Anterior cingulate cortex (tissue), 58 donors: ENCODE results near the gene LIMA1.
A peak's percentile ranks its signal among the peaks of the same experiment; 100 is the strongest.

Experiments used
- DNase-seq, 58 donors: peaks; one replicate each; lab custom pipeline; 2025; lab: John Stamatoyannopoulos, UW

The LIMA1 gene

DNA sequence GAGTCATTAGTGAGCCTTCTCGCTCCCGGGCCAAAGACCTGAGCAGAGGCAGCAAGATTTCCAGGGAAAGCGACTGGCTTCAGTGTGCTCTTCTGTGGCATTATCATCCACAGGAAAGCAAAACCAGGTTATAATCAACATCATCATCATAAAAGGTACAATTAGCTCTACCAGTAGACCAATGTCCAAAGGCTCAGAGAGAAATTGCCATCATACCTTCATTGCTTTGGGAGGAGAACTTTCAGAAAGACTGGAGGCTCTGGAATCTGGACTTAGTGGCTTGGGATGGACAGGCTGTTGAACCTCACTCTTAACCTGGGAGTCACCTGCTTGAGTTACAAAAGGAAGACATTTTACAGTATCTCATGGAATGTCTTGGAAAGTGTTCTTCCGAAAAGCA is 91.1 kb downstream of the LIMA1 start:
- no peak for DNase-seq

GRCh38 chr12:50190859-50191258 is 92.5 kb downstream of the LIMA1 start:
- no peak for DNase-seq

DNA sequence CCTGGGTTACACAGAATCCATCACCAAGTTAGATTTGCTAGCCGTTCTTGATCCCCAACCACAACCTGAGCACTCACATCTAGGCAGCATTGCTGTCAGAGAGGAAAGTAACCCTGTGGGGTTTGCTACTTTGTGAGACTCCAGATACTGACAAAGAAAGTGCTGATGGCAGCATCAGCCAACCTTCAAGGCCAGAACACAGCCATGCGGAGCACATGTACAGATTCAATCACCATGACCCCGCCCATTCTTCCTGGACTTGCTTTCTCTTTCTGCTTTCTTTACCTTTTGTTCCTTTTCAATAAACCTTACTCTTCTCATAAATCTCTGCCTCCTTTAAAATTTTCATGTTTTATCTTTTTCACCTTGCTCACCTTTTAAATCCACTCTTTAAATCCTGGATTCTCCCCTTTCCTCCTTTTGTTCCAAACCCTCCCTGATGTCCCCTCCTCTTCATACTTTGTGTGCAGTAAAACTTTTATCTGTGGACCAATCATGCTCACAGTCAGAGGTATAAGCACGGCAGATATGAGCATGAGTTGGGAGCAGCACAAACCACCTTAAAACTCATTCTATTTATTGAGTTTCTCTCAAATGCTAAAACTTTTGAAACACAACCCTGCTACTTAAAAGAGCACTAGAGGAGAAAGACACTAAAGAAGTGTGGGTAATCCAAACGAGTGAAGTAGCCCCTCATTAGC is 94.3 kb downstream of the LIMA1 start:
- DNase-seq = no peak

GRCh38 chr12:50188241-50188781 is 95.0 kb downstream of the LIMA1 start:
- DNase-seq = peak in 1 of 58 donors; percentile 6

GRCh38 chr12:50187084-50187900 is 96.0 kb downstream of the LIMA1 start:
- DNase-seq = peak in 2 of 58 donors; percentile 2 to 21

DNA sequence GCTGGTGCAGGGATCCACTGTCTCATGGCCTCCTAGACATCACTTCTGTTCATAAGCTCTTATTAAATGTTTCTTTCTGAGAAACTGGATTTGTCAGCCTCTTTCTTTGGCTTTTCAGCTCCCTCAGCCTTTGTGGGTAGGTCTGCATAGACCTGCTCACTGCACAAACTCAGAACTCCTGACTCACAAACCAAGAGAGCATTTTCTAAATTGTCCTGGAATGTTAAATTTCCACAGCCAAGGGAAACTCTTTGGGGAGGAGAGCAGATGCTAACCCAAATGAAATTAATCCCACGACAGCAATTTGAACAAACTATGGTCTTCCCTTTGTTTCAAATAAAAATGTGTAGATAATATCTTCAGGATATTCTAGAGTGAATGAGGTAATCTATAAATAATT is 96.6 kb downstream of the LIMA1 start:
- DNase-seq = no peak

DNA sequence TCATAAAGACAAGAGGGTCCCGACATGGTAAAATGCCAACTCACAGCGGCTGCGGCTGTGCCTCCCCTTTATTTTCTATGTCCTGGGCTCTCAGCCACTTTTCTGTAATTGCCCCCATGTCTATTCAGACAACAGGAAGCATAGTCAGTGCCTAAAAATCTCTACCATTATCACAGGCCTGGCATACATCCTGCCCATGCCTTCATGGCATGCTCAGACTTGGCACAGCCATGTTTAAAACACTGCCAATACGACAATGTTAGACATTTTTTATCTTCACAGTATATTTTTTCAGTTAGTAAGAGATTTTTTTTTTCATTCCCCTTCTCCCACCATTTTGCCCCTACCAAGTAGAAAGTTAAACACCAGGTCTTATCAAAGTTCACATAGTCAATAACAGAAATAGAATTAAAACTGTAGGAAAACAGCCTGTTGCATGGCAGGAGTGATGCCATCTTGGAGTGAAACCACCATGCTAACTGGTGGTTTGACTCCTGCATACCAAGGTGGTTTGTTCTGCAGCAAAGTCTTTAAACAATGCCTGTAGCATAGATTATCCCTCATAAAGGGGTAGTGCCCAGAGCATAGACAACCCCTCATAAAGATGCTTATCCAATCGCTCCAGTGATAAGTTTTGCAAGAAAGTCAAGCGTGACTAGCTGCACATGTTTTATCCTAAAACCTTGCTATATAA is 97.2 kb downstream of the LIMA1 start:
- peak in 1 of 58 donors; percentile 3 for DNase-seq

GRCh38 chr12:50185301-50185895 is 97.9 kb downstream of the LIMA1 start:
- DNase-seq = peak in 1 of 58 donors; percentile 38

- DNase-seq = no peak
Observed at GRCh38 chr12:50184261-50184660, 99.1 kb downstream of the LIMA1 start.

- no peak for DNase-seq
Observed at GRCh38 chr12:50182461-50182860, 100.9 kb downstream of the LIMA1 start.

- DNase-seq = no peak
Observed at GRCh38 chr12:50181691-50182090, 101.6 kb downstream of the LIMA1 start.

DNA sequence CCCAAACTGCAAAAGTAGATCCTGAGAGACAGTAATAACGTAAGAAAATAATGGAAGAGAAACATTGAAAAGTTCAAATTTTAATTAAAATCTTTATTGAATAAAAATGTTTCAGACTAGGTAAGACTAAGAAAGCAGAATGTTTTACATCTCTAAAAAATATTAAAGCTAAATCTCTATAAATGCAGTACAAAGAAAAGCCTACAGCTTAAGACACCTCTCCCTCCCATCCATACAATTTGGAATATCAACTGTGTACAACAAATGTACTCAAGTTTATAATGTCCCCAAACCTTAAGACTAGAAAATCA is 107.6 kb downstream of the LIMA1 start:
- DNase-seq = no peak

DNA sequence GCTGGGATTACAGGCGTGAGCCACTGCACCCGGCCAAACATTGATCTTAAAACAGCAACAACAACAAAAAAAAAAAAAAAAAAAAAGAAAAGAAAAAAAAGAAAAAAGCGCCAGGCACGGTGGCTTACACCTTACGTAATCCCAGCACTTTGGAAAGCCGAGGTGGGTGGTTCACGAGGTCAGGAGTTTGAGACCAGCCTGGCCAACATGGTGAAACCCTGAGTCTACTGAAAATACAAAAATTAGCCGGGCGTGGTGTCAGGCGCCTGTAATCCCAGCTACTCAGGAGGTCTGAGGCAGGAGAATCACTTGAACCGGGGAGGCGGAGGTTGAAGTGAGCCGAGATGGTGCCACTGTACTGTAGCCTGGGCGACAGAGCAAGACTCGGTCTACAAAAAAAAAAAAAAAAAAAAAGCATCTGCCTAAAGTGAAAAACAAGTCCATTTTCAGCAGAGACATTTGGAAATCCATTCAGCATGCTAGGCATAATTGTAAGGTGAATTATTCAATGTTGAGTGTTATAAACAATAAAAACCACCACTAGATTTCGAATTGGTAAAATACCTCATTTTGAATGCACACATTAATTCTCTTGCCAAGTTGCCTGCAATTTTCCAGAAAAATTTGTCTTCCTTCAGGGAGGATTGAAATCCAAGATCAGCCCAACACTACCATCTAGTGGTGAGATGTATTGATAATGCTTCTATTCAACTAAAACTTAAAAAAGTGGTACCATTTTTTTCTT is 108.2 kb downstream of the LIMA1 start:
- DNase-seq = peak in 3 of 58 donors; percentile 29 to 75 (median 70)

DNA sequence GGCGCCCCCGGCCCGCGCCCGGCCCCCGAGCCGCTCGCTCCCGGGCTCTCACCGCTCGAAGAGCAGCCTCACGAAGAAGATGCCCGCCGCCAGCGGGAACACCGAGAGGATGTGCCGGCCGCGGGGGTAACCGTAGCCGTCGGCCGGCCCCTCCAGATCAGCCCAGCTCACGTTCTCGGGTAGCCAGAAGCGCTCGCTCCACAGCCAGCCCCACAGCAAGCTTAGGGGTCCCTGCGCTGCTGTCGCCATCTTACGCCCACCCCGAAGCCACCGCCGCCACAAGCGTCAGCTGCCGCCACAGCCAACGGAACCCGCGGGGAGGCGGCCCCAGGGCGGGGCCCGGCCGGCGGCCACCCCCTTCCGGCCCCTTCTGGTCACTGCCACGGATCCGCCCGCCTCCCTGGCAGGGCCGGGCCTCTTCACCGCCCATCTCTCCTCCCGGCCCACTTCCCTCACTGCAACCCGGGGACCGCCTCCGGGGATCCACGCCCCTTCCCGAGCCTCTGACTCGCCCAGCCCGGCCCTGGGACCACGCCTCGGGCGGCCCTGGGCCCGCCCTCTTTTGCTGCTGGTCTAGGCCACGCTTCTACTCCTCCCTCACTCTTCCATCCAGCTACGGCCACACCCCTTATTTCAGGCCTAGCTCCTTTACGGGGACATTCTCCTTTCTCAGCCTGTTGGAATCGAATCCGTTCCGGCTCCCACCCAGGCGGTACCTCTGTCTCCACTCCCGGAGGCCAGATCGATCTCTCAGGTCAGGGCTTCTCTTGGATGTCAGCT is 116.1 kb downstream of the LIMA1 start, which contains the start of gene CERS5:
Gene CERS5, minus strand, starts transcription at position 321 of the 780 bp plus-strand sequence. Its CDS starts 72 bp downstream, at position 249.
- peak; percentile 73 to 99 (median 96) for DNase-seq

DNA sequence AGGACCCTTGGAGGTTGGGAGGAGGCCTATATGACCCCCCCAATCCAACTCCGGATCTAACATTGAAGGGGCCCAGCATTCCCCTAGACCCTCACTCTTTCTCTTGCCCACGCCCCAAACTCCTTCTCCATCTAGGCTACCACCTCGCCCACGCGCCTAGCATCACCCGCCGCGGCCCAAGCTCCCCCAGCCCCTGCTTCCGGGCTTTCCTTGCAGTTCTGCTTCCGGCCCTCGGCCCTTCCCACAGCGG is 116.6 kb downstream of the LIMA1 start:
- peak in 7 of 58 donors; percentile 33 to 65 (median 40) for DNase-seq

- no peak for DNase-seq
Observed at GRCh38 chr12:50164963-50165362, 118.4 kb downstream of the LIMA1 start.

GRCh38 chr12:50162230-50162629 is 121.1 kb downstream of the LIMA1 start:
- no peak for DNase-seq

GRCh38 chr12:50160643-50161042 is 122.7 kb downstream of the LIMA1 start:
- no peak for DNase-seq

- no peak for DNase-seq
Observed at GRCh38 chr12:50157259-50157658, 126.1 kb downstream of the LIMA1 start.
